HG02885 (cell line): ENCODE results near the gene BACE1.

Experiments
- ATAC-seq: cut with Tn5 transposase; IDR thresholded peaks from one replicate; pipeline ENCODE4 v1.9.1; 2021; ENCODE audit warnings: mild to moderate bottlenecking; ENCODE audit not compliant: unreplicated experiment, poor library complexity

The BACE1 gene

GRCh38 chr11:117313091-117313490, 3.0 kb downstream of the BACE1 start:
- ATAC-seq, result no peak

GRCh38 chr11:117309310-117309709, 6.7 kb downstream of the BACE1 start:
- ATAC-seq, result no peak

- no peak for ATAC-seq
Measured at GRCh38 chr11:117305145-117305544, 10.9 kb downstream of the BACE1 start.

GRCh38 chr11:117303646-117304315, 12.3 kb downstream of the BACE1 start:
- ATAC-seq, result no peak

- no peak for ATAC-seq
Measured at GRCh38 chr11:117303101-117303500, 13.0 kb downstream of the BACE1 start.

- no peak for ATAC-seq
Measured at GRCh38 chr11:117302228-117302627, 13.8 kb downstream of the BACE1 start.

- ATAC-seq, result no peak
Measured at GRCh38 chr11:117300773-117301172, 15.3 kb downstream of the BACE1 start.

GRCh38 chr11:117300283-117300663, 15.8 kb downstream of the BACE1 start:
- no peak for ATAC-seq

- no peak for ATAC-seq
Measured at GRCh38 chr11:117299351-117300282, 16.4 kb downstream of the BACE1 start.

- no peak for ATAC-seq
Measured at GRCh38 chr11:117298195-117298594, 17.9 kb downstream of the BACE1 start.

- no peak for ATAC-seq
Measured at GRCh38 chr11:117296881-117297280, 19.2 kb downstream of the BACE1 start.

GRCh38 chr11:117295438-117296137, 20.5 kb downstream of the BACE1 start:
- ATAC-seq, result no peak

- ATAC-seq, result no peak
Measured at GRCh38 chr11:117292616-117293015, 23.4 kb downstream of the BACE1 start.

- ATAC-seq, result no peak
Measured at GRCh38 chr11:117290809-117291396, 25.2 kb downstream of the BACE1 start, which contains the start of gene BACE1-AS. TSS of gene BACE1-AS (plus strand) at chr11:117291346.

GRCh38 chr11:117289795-117290194, 26.3 kb downstream of the BACE1 start:
- no peak for ATAC-seq

GRCh38 chr11:117287668-117288067, 28.4 kb downstream of the BACE1 start:
- no peak for ATAC-seq

GRCh38 chr11:117286588-117286987, 29.5 kb downstream of the BACE1 start:
- ATAC-seq, result no peak

- no peak for ATAC-seq
Measured at GRCh38 chr11:117284053-117284452, 32.0 kb downstream of the BACE1 start.

GRCh38 chr11:117282956-117283355, 33.1 kb downstream of the BACE1 start:
- ATAC-seq, result no peak

GRCh38 chr11:117281869-117282268, 34.2 kb downstream of the BACE1 start:
- no peak for ATAC-seq

- no peak for ATAC-seq
Measured at GRCh38 chr11:117281159-117281558, 34.9 kb downstream of the BACE1 start.
